ENCODE results near the gene STYX. TPM values are rescaled to one million over a fixed set of nuclear protein-coding genes. Genes with fewer than 3 reads are reported as not detected.

The STYX gene
- total RNA-seq, 1 experiment from 2014 or later, result 10.8 TPM

- ChIA-PET POLR2A (ENCODE audit: unreplicated experiment) (no interaction called here), CTCF (no interaction called here)
- DNase-seq, result no peak
- no TSS peak for BruUV-seq (replicated peaks)
- H3K9me2 ChIP-seq (ENCODE audit: insufficient read depth), result no peaks in the 10 kb centered on the region
- H3K4me3 ChIP-seq, result no peak overlapping the region
- H3K79me2 ChIP-seq (ENCODE audit: low read depth), result peaks cover 61% of the 10 kb centered on the region
- H3K36me3 ChIP-seq (ENCODE audit: low read depth), result peaks cover 19% of the 10 kb centered on the region; the same call in 1 of the 2 replicates
- H3F3A ChIP-seq (ENCODE audit: insufficient read depth, low read depth), result peaks cover 10% of the 10 kb centered on the region
- peaks cover 15% of the 10 kb centered on the region for H3K4me1 ChIP-seq (replicated peaks; ENCODE audit: insufficient read depth)
- peaks cover 8% of the 10 kb centered on the region for H4K20me1 ChIP-seq (ENCODE audit: insufficient read depth)
- no peak overlapping the region for H2AFZ ChIP-seq
- H3K27me3 ChIP-seq (ENCODE audit: insufficient read depth, low read depth), result no peaks in the 10 kb centered on the region
- H3K9me3 ChIP-seq (ENCODE audit: insufficient read depth, low read depth), result no peaks in the 10 kb centered on the region
- no peak for TF ChIP-seq EZH2 (IDR thresholded peaks at IDR 0.05; ENCODE audit: low read depth)
- TF ChIP-seq, protein P1, sequence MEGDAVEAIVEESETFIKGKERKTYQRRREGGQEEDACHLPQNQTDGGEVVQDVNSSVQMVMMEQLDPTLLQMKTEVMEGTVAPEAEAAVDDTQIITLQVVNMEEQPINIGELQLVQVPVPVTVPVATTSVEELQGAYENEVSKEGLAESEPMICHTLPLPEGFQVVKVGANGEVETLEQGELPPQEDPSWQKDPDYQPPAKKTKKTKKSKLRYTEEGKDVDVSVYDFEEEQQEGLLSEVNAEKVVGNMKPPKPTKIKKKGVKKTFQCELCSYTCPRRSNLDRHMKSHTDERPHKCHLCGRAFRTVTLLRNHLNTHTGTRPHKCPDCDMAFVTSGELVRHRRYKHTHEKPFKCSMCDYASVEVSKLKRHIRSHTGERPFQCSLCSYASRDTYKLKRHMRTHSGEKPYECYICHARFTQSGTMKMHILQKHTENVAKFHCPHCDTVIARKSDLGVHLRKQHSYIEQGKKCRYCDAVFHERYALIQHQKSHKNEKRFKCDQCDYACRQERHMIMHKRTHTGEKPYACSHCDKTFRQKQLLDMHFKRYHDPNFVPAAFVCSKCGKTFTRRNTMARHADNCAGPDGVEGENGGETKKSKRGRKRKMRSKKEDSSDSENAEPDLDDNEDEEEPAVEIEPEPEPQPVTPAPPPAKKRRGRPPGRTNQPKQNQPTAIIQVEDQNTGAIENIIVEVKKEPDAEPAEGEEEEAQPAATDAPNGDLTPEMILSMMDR (conservative IDR thresholded peaks at IDR 0.05), result no peak
- H3K4me2 ChIP-seq, result no peak overlapping the region
- H3K27ac ChIP-seq, result no peak overlapping the region
- intact Hi-C loops (cut with micrococcal nuclease; ENCODE audit: unreplicated experiment), result no loop called here
Measured at GRCh38 chr14:52786887-52787286, 56.9 kb downstream of the STYX start.

DNA sequence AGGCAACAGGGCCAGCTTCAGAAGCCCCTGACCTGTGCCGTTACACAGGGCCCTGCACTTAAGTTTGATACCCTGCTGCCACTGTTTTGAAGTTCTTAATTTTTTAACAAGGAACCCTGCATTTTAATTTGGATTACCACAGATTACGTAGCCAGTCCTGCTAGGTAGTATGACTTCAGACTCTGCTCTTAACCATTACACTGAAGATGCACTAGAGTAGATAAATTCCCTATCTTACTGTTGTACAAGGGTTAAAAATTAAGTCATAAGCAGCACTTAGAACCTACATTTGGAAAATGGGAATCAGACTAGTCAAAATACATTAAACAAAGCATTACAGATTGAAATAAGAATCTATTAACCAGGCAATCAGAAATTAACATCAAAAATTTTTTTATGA is 59.2 kb downstream of the STYX start:
- Histone ChIP-seq H3K79me2 (ENCODE audit: low read depth) (peaks cover 61% of the 10 kb centered on the region), H3K4me3 (peak overlapping the region; percentile 85; the same call in 1 of the 2 replicates), H3K36me3 (ENCODE audit: low read depth) (peaks cover 6% of the 10 kb centered on the region; the same call in 1 of the 2 replicates), H3K4me2 (peak overlapping the region; percentile 88), H3K27ac (no peak overlapping the region), H3F3A (ENCODE audit: insufficient read depth, low read depth) (peaks cover 19% of the 10 kb centered on the region), H3K27me3 (ENCODE audit: insufficient read depth, low read depth) (no peaks in the 10 kb centered on the region), H2AFZ (no peak overlapping the region), H3K9me2 (ENCODE audit: insufficient read depth) (no peaks in the 10 kb centered on the region), H4K20me1 (ENCODE audit: insufficient read depth) (peaks cover 8% of the 10 kb centered on the region), H3K4me1 (replicated peaks; ENCODE audit: insufficient read depth) (peaks cover 23% of the 10 kb centered on the region), H3K9me3 (ENCODE audit: insufficient read depth, low read depth) (no peaks in the 10 kb centered on the region)
- no peak for DNase-seq
- no TSS peak for BruUV-seq (replicated peaks)
- TF ChIP-seq, protein P1 (conservative IDR thresholded peaks at IDR 0.05), result no peak
- no peak for TF ChIP-seq EZH2 (IDR thresholded peaks at IDR 0.05; ENCODE audit: low read depth)
- ChIA-PET POLR2A (ENCODE audit: unreplicated experiment) (interaction anchor here (0.7 kb wide), 1 partner anchor 60 kb away, joined by 3 read pairs; no protein-coding TSS in a partner anchor), CTCF (no interaction called here)
- intact Hi-C loops (cut with micrococcal nuclease; ENCODE audit: unreplicated experiment), result no loop called here

- no peak for TF ChIP-seq EZH2 (IDR thresholded peaks at IDR 0.05; ENCODE audit: low read depth)
- TF ChIP-seq, protein P1 (conservative IDR thresholded peaks at IDR 0.05), result no peak
- POLR2A ChIA-PET (ENCODE audit: unreplicated experiment), result interaction anchor here (0.7 kb wide), 2 partner anchors 111 to 1723 kb away, joined by 3 to 4 read pairs; no protein-coding TSS in a partner anchor
- Histone ChIP-seq H3K27me3 (ENCODE audit: insufficient read depth, low read depth) (no peaks in the 10 kb centered on the region), H3K4me3 (peak overlapping the region; percentile 85), H2AFZ (peak overlapping the region; percentile 91), H3K9me3 (ENCODE audit: insufficient read depth, low read depth) (no peaks in the 10 kb centered on the region), H3K4me1 (replicated peaks; ENCODE audit: insufficient read depth) (peaks cover 23% of the 10 kb centered on the region), H3K27ac (peak overlapping the region; percentile 90), H3K9me2 (ENCODE audit: insufficient read depth) (no peaks in the 10 kb centered on the region), H3K36me3 (ENCODE audit: low read depth) (peaks cover 3% of the 10 kb centered on the region; the same call in 1 of the 2 replicates), H3F3A (ENCODE audit: insufficient read depth, low read depth) (peaks cover 15% of the 10 kb centered on the region), H4K20me1 (ENCODE audit: insufficient read depth) (peaks cover 8% of the 10 kb centered on the region), H3K4me2 (peak overlapping the region; percentile 88), H3K79me2 (ENCODE audit: low read depth) (peaks cover 58% of the 10 kb centered on the region)
- no TSS peak for BruUV-seq (replicated peaks)
- no peak for DNase-seq
- CTCF ChIA-PET, result no interaction called here
- intact Hi-C loops (cut with micrococcal nuclease; ENCODE audit: unreplicated experiment), result loop anchor here (2.0 kb wide), 1 partner anchor 61 kb away; no protein-coding TSS in a partner anchor
Measured at GRCh38 chr14:52790011-52790755, 60.2 kb downstream of the STYX start.
